Prostate gland (tissue), 2 donors: Measurements from ENCODE around the gene QSER1.
"Not testable (repeated sequence)": the region's sequence is repeated elsewhere in the genome, so short reads cannot be mapped to it uniquely, and the experiment has no call there.

ENCODE experiments used
- POLR2A ChIP-seq: fragments of 450-650 bp; IDR thresholded peaks from one replicate; pipeline ENCODE4 v1.6.1; 2016; ENCODE audit warnings: antibody characterized with exemption, mild to moderate bottlenecking
- TF ChIP-seq, protein P1 (sequence below), 4 experiments: fragments of 200-600 bp in 2 of 4; fragments of 450-650 bp in 2 of 4; sonication (generic) in 2 of 4; IDR thresholded peaks; 1 replicate in 3 of 4; 2 replicates in 1 of 4; pipeline ENCODE4 v1.5.1; 2016 to 2019; ENCODE audit warnings: antibody characterized with exemption in 4 of 4, mild to moderate bottlenecking in 2 of 4, moderate library complexity in 2 of 4

DNA sequence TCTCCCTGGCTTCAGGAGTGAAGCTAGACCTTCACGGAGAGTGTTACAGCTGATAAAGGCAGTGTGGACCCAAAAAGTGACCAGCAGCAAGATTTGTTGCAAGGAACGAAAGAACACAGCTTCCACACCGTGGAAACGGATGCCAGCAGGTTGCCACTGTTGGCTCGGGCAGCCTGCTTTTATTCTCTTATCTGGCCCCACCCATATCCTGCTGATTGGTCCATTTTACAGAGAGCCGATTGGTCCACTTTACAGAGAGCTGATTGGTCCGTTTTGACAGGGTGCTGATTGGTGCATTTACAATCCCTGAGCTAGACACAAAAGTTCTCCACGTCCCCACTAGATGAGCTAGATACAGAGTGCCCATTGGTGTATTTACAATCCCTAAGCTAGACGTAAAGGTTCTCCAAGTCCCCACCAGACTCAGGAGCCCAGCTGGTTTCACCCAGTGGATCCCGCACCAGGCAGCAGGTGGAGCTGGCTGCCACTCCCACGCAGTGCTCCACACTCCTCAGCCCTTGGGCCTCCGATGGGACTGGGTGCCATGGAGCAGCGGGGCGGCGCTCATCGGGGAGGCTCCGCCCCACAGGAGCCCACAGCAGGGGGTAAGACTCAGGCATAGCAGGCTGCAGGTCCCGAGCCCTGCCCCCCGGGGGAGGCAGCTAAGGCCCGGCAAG, 4.8 kb upstream of the QSER1 start:
- TF ChIP-seq, protein P1, sequence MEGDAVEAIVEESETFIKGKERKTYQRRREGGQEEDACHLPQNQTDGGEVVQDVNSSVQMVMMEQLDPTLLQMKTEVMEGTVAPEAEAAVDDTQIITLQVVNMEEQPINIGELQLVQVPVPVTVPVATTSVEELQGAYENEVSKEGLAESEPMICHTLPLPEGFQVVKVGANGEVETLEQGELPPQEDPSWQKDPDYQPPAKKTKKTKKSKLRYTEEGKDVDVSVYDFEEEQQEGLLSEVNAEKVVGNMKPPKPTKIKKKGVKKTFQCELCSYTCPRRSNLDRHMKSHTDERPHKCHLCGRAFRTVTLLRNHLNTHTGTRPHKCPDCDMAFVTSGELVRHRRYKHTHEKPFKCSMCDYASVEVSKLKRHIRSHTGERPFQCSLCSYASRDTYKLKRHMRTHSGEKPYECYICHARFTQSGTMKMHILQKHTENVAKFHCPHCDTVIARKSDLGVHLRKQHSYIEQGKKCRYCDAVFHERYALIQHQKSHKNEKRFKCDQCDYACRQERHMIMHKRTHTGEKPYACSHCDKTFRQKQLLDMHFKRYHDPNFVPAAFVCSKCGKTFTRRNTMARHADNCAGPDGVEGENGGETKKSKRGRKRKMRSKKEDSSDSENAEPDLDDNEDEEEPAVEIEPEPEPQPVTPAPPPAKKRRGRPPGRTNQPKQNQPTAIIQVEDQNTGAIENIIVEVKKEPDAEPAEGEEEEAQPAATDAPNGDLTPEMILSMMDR (IDR thresholded peaks at IDR 0.05) = not testable (repeated sequence)
- TF ChIP-seq POLR2A = not testable (repeated sequence)
